Right lobe of liver (tissue), 6 donors: ENCODE measurements around the gene ARMH1. TPM values are rescaled to one million over a fixed set of nuclear protein-coding genes. Genes with fewer than 3 reads are reported as not detected.

Experiments used
- ATAC-seq, 4 donors: fragments of 200-7000 bp; cut with Tn5 transposase; one replicate each; pipeline ENCODE4 v1.9.1; 2020; ENCODE audit warnings: mild to moderate bottlenecking in 4 of 4, moderate library complexity in 4 of 4
- DNase-seq, 3 donors: peaks; one replicate each; pipeline ENCODE4 v3.0.0-alpha.2; 2020
- H3K27ac ChIP-seq, 3 donors: fragments of 200-600 bp; one replicate each; pipeline ENCODE4 v1.8.0; 2022
- H3K27me3 ChIP-seq, 2 donors: fragments of 200-600 bp; one replicate each; pipeline ENCODE4 v1.8.0; 2022
- H3K36me3 ChIP-seq, 4 donors: fragments of 200-600 bp; sonication (generic) in 1 of 4; one replicate each; pipeline versions ENCODE4 v1.5.1 to v1.8.0; 2017 to 2022; ENCODE audit warnings: control low read depth in 1 of 4
- H3K4me1 ChIP-seq, 4 donors: fragments of 200-600 bp; sonication (generic) in 1 of 4; one replicate each; pipeline versions ENCODE4 v1.5.1 to v1.8.0; 2017 to 2022; ENCODE audit warnings: control low read depth in 1 of 4
- H3K4me3 ChIP-seq, 3 donors: fragments of 200-600 bp; one replicate each; pipeline ENCODE4 v1.8.0; 2022
- H3K9me3 ChIP-seq, 4 donors: fragments of 200-600 bp; sonication (generic) in 1 of 4; one replicate each; pipeline versions ENCODE4 v1.5.1 to v1.8.0; 2017 to 2022; ENCODE audit warnings: control low read depth in 1 of 4
- POLR2A ChIP-seq: fragments of 450-650 bp; IDR thresholded peaks from one replicate; pipeline ENCODE4 v1.6.1; 2017; ENCODE audit warnings: antibody characterized with exemption, mild to moderate bottlenecking
- WGBS: methylation state at CpG from one replicate; pipeline ENCODE4 v1.1.6; 2018; ENCODE audit warnings: low coverage, low lambda C conversion rate; ENCODE audit not compliant: insufficient coverage; ENCODE audit errors: missing lambda C conversion rate; 5-methylcytosine and 5-hydroxymethylcytosine counted together
- intact Hi-C, 2 donors: fragments of 100-400 bp; cut with DNase I; formaldehyde crosslinking; loops; one replicate each; pipeline versions ENCODE4 v1.11.2 to v1.14.1; 2022
- total RNA-seq, 6 experiments: library from RNA; depleted of rRNA in 2 of 6; stranded (reverse); fragments of >200 nt in 2 of 6; fragmentation: NEBNext Ultra II Directional in 3 of 6; extraction: Animal tissue kit (Norgen Biotek cat#: 25700) in 3 of 6; gene quantifications; one replicate each; pipeline versions ENCODE4 v1.1.0 to v1.2.4, GENCODE V29; 2016 to 2023
- TF ChIP-seq, protein P1 (sequence below), 4 donors: fragments of 200-600 bp in 3 of 4; fragments of 450-650 bp in 1 of 4; IDR thresholded peaks; one replicate each; pipeline versions ENCODE4 v1.5.1 to v1.8.0; 2016 to 2022; ENCODE audit warnings: antibody characterized with exemption in 4 of 4, mild to moderate bottlenecking in 2 of 4
- donor health status: DM: no; HTN: yes; CAD: no.
- donor health status: DM: no; HTN: no; CAD: no.
- donor health status: DM: no; HTN: no; CAD: no.
- donor health status: DM: no; HTN: yes; CAD: no.
- donor health status: DM: no; HTN: yes; CAD: no.

Gene ARMH1
- total RNA-seq, 6 experiments from 2014 or later = 2.7 to 18.4 (median 5.2) TPM

DNA sequence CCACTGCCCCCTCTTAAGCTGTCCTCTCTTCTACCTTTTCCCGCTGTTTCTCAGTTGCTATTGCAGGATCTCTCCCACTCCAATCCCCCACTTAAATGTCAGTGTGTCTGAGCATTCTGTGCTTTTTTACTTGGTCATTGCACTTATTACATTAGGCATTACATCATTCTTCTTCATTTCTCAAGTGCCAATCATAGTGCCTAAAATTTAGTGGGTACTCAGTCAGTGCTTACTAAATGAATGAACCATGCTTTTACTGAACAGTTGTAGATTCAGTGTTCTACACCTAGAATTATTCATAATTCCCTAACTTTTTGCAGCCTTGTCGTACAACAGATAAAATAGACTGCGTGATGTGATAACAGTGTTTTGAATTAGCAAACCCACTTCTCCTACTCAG lies 19.4 kb downstream of the ARMH1 start:
- Histone ChIP-seq H3K4me1 (no peaks in the 10 kb centered on the region), H3K4me3 (no peak overlapping the region), H3K27ac (no peak overlapping the region), H3K36me3 (no peaks in the 10 kb centered on the region), H3K27me3 (no peaks in the 10 kb centered on the region), H3K9me3 (no peaks in the 10 kb centered on the region)
- ATAC-seq = no peak
- intact Hi-C loops = no loop called here
- DNase-seq = no peak
- TF ChIP-seq POLR2A = no peak
- 92% methylated on average over 2 of the region's 3 CpGs for WGBS

DNA sequence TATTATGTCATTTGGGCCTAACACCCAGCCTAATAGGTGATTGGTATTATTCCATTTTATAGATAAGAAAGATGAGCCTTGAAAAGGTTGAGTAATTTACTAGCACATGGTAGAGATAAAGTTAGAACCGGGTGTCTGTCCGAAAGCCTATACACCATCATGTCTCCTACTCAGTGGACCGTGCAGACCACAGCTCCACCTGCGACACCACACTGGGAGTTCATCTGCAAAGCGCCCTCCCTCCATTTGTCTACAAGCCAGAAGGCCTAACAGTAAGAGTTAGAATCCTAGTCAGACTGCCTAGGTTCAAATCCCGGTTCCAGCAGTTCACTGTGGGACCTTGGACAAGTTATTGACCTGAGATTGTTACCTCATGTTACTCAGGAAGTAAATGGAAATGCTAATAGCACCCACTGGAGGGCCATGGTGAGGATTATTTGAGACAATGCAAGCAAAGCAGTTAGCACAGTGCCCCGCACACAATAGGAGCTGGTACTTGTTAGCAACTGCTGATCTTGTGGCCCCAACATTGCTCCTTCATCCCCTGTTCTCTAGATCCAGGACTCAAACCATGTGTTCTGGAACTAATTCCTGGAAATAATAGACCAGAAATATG lies 20.5 kb downstream of the ARMH1 start:
- H3K4me1 ChIP-seq = no peaks in the 10 kb centered on the region
- ATAC-seq (peak in 1 of 4 donors; percentile 47), DNase-seq (no peak)
- no peaks in the 10 kb centered on the region for H3K9me3 ChIP-seq
- no peaks in the 10 kb centered on the region for H3K27me3 ChIP-seq
- WGBS = 74% methylated on average over 4 of the region's 7 CpGs
- H3K36me3 ChIP-seq = no peaks in the 10 kb centered on the region
- H3K27ac ChIP-seq = no peak overlapping the region
- intact Hi-C loops = no loop called here
- no peak overlapping the region for H3K4me3 ChIP-seq
- TF ChIP-seq POLR2A = no peak
- TF ChIP-seq, protein P1, sequence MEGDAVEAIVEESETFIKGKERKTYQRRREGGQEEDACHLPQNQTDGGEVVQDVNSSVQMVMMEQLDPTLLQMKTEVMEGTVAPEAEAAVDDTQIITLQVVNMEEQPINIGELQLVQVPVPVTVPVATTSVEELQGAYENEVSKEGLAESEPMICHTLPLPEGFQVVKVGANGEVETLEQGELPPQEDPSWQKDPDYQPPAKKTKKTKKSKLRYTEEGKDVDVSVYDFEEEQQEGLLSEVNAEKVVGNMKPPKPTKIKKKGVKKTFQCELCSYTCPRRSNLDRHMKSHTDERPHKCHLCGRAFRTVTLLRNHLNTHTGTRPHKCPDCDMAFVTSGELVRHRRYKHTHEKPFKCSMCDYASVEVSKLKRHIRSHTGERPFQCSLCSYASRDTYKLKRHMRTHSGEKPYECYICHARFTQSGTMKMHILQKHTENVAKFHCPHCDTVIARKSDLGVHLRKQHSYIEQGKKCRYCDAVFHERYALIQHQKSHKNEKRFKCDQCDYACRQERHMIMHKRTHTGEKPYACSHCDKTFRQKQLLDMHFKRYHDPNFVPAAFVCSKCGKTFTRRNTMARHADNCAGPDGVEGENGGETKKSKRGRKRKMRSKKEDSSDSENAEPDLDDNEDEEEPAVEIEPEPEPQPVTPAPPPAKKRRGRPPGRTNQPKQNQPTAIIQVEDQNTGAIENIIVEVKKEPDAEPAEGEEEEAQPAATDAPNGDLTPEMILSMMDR (IDR thresholded peaks at IDR 0.05) = peak in 1 of 4 donors; percentile 3

DNA sequence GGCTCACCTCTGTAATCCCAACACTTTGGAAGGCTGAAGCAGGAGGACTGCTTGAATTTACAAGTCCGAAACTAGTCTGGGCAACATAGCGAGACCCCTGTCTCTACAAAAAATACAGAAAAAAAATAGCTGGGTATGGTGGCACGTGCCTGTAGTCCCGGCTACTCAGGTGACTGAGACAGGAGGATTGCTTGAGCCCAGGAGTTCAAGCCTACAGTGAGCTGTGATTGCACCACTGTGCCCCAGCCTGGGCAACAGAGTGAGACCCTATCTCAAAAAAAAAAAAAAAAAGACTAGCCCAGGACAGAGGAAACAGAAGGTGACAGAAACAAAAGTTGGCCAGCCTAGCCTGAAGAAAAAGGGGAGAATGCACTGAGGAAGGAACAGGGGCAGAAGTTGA lies 21.2 kb downstream of the ARMH1 start:
- no peaks in the 10 kb centered on the region for H3K36me3 ChIP-seq
- 82% methylated on average over 4 of the region's 4 CpGs for WGBS

DNA sequence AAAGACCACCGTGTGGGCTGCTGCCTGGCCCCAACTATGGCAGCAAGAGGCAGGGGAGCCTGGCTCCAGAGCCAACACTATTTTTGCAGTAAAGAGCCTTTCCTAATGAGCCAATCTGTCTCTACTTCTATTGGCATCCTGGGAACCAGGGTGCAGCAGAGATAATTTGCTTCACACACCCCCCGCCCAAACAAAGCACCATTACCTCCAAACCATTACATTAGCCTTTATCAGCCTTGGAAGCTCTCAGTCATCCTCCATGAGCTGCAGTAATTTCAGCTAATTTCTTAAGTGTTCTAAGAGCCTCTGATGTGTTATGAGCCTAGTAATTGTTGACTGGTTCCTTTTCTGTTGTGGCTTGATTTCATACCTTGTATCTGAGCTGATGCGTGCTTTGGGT lies 21.6 kb downstream of the ARMH1 start:
- no peaks in the 10 kb centered on the region for H3K36me3 ChIP-seq
- WGBS = 89% methylated on average over 1 of the region's 3 CpGs
- H3K4me3 ChIP-seq = no peak overlapping the region
- intact Hi-C loops = no loop called here
- no peak for TF ChIP-seq POLR2A
- TF ChIP-seq, protein P1 (IDR thresholded peaks at IDR 0.05) = no peak
- DNase-seq (no peak), ATAC-seq (no peak)
- peaks cover 0 to 10% (median 2%) of the 10 kb centered on the region in 4 donors for H3K4me1 ChIP-seq
- H3K9me3 ChIP-seq = no peaks in the 10 kb centered on the region
- H3K27ac ChIP-seq = no peak overlapping the region
- no peaks in the 10 kb centered on the region for H3K27me3 ChIP-seq

More for the DNA sequence above, 21.2 kb downstream of the ARMH1 start:
- H3K4me1 ChIP-seq = peaks cover 0 to 6% (median 2%) of the 10 kb centered on the region in 4 donors
- TF ChIP-seq, protein P1 (IDR thresholded peaks at IDR 0.05) = no peak
- no peak for TF ChIP-seq POLR2A
- intact Hi-C loops = no loop called here
- DNase-seq = no peak
- no peak for ATAC-seq
- no peak overlapping the region for H3K27ac ChIP-seq
- H3K27me3 ChIP-seq = no peaks in the 10 kb centered on the region
- H3K4me3 ChIP-seq = no peak overlapping the region
- H3K9me3 ChIP-seq = no peaks in the 10 kb centered on the region

DNA sequence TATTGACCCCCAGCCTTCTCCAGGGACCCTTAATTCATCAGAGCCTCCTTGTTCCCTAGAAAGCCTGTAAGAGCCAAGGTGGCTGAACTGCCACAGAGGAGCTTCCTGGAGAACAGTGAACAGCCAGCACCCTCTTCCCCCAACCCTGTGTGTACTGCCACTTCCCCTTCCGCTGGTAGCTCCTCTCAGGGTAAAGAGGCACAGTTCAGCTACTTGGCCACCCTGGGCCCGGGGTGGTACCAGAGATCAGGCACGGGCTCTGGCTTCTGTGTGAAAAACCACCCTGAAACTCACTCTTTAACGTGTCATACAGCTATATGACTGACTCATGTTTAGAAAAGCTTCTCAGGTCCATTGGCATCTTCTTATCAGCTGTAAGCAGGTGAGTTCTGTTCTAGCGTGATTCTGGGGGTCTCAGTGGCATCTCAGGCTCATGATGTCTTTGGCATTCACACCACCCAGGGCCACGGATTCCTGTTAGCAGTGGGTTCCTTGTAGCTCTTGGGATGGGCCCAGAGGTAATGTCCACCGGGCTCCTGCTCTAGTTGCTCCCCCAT lies 22.4 kb downstream of the ARMH1 start:
- H3K27me3 ChIP-seq = no peaks in the 10 kb centered on the region
- intact Hi-C loops = no loop called here
- DNase-seq (no peak), ATAC-seq (peak; percentile 42 to 68 (median 47))
- H3K4me1 ChIP-seq = peaks cover 0 to 10% (median 2%) of the 10 kb centered on the region in 4 donors
- H3K4me3 ChIP-seq = no peak overlapping the region
- no peak for TF ChIP-seq POLR2A
- TF ChIP-seq, protein P1 (IDR thresholded peaks at IDR 0.05) = no peak
- 50% methylated on average over 4 of the region's 7 CpGs for WGBS
- H3K27ac ChIP-seq = no peak overlapping the region
- H3K36me3 ChIP-seq = no peaks in the 10 kb centered on the region
- no peaks in the 10 kb centered on the region for H3K9me3 ChIP-seq
